COLO668 (cell line): ENCODE data around the gene OCA2.
"Not testable (repeated sequence)": the region's sequence is repeated elsewhere in the genome, so short reads cannot be mapped to it uniquely, and the experiment has no call there.

Experiments
- DNase-seq: peaks from one replicate; lab custom pipeline; 2025; ENCODE audit not compliant: unreplicated experiment; lab: John Stamatoyannopoulos, UW

OCA2 gene

DNA sequence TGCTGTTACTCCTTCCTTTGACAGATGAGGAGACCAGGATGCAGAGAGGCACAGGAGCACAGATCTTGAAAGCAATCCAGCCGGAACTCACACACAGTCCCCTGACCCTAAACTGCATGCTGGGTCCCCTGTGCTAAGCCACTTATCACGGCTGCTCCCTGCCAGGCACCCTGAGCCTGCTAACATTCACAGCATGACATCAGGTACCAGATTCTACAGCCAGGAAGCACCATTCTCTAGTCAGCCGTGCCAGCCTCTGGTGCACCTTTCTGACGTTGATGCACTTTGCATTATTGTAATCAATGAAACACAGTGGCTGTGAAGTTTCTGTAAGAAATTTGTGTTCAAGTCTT, 247.3 kb downstream of the OCA2 start:
- no peak for DNase-seq

DNA sequence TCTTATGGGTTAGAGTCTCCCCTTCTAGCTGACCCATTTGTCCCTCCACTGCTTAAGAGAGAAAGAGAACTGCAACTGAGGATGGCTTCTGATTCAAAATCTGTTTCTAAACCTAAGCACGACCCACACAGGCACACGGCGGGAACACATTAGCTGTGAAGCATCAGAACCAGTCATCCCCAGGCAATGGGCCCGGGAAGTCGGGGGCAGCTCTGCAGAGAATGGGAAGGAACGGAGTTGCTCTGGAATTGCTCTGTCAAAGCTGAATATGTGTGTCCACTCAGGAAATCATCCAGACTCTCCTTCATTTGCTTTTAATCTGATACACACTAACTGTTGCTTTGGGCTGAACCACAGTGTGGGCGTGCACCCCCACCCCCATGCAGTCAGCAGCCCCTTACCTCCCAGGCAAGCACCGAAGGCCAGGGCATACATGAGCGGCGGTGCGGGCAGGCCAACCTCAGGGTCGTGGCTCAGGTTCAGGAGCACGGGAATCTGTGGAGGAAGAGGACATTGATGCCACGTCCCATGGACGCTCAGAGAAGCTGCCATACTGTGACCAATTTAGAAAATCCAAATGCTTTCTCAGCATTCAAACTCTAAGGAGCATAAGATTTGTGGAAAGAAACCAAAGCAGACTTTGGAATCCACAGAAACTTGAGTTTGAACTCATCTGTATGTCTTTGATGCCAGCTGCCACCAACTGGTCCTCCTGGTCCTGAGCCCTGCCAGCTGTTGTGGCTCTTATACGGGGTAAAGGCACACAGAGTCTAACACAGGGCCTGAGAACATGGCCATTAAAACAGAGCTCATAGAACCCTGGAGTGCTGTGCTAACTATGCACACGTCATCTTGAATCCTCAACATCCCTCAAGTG, 247.9 kb downstream of the OCA2 start:
- no peak for DNase-seq

DNA sequence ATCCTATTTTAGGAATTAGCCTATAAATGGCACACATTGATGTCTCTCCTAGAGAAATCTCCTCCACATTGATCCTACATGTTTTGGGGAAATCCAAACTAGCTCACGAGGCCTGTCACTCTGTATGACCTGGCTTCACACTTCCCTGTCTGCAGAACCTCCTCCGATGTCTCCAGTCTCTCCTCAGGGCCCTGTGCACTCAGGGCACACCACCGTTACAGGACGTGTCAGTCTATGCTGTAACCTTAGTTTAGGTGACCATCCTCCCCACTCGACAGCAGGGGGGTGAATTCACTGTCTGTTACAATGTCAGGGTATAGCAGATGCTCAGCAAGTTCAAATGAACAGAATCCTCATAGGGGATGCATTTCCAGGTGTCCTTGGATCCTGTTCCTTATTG, 249.1 kb downstream of the OCA2 start:
- DNase-seq = no peak

- DNase-seq = not testable (repeated sequence)
These were observed 250.2 kb downstream of the OCA2 start for GRCh38 chr15:27848936-27849335.

- DNase-seq = no peak
These were observed 251.1 kb downstream of the OCA2 start for GRCh38 chr15:27847775-27848710.

- DNase-seq = no peak
These were observed 252.3 kb downstream of the OCA2 start for GRCh38 chr15:27846722-27847395.

DNA sequence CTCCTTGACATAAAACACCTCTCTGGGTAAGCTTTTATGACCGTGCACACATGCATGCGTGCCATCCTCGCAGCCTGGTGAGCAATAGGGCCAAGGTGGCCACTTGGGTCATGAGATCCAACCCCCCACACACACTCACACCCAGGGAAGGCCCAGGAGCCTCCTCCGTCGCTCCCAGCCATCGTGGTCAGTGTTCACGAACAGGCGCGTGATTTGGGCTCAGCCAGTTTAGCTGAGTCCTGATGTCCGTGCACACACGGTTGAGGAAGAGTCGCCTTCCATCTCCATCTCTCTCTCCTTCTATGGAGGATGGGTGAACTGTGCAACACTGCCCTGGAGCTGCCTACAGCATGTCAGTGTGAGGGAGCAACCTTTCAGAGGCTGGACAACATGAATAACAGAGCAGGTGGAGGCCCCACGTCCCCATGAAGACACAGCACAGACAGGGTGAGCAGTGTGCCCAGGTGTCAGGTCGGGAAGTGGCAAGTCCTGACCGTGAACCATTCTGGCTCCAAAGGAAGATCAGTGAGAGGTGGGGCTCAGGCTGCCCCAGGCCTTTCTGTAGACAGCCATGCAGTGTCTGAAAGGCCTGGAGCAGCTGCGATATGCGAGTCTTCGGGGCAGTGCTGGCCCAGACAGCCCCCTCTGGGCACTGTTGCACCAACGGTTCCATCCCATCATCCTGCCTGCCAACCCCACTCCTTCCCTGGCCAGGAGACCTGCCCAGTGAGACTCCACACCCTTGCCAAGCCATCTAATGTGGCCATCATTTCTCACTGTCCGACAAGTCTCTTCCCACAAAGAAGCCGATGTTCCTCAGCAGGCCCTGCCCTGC, 253.4 kb downstream of the OCA2 start:
- DNase-seq = no peak

GRCh38 chr15:27844018-27844666, 255.0 kb downstream of the OCA2 start:
- no peak for DNase-seq

GRCh38 chr15:27843146-27843545, 256.0 kb downstream of the OCA2 start:
- DNase-seq = no peak

DNA sequence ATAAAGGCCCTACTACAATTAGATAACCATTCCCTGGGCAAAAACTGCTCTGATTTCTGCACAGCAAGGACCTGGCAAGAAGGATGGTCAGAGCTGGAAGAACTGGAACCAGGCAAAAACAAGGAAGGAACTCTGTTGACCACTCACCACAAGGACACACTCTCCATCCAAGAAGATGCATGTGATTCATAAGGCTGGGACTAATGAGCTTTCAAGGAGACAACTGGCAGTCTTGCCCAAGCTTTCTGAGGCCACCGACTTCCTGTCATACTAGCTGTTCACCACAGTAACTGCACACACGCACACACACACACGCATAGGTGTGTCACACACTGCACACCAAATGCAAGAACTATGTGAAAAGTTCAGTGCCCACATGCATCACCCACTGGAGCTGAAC, 256.6 kb downstream of the OCA2 start:
- no peak for DNase-seq

- DNase-seq = no peak
These were observed 263.7 kb downstream of the OCA2 start for GRCh38 chr15:27835233-27835939.

- no peak for DNase-seq
These were observed 264.4 kb downstream of the OCA2 start for GRCh38 chr15:27834684-27835083.

GRCh38 chr15:27833974-27834373, 265.1 kb downstream of the OCA2 start:
- no peak for DNase-seq

GRCh38 chr15:27833178-27833577, 265.9 kb downstream of the OCA2 start:
- DNase-seq = no peak

DNA sequence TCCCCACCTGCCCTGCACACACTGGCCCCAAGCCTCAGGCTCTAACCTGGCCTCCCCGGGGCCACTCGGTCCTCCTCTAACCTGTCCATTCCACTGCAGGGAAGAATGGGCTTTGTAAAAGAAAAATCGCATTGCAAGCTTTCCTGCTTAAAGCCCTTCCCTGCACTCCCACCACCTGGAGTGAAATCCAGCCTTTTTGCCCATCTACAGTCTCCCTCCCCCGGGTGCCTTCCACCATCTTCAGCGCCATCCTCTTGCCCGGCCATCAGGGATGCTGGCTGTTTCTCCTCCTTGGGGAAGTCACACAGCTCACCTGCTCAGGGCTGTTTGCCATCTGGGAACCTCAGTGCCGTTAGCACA, 266.9 kb downstream of the OCA2 start:
- DNase-seq = no peak

DNA sequence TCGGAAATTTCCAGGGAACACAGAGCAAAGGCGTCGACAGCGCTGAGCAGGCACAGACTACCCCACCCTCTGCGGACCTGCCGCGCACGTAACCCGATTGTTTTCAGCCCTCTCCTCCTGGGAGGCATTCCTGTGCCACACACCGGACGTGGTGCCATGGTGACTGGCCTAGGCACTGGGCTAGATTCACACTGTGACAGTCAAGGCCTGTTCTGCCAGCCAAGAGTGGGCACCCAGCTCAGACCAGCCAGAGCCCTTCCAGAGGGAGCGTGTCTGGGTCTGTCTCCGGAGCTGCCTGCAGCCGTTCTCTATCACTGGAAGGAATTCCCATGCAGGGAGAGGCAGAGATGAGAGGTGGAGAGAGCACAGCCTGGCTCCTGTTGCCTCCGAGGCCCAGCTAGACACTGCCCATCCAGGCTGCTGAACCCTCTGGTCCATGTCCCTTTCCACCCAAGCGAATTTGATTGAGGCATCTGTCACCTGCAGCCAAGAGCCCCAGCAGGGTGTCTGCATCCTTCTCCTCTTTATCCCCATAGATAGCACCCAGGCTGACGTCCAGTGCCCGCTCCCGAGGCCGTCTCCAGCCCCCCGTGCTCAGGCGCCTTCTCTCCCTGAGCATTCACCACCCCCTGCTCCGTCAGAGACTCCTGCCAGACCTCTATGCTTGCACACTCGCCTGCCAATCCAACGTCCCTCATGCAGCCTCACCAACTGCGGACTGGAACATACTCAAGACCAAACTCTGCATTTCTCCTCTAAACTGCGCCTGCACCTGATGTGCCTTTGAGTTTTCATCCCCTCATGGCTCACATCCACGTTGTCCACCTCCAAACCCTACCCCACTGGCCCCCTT, 267.5 kb downstream of the OCA2 start:
- DNase-seq = no peak

GRCh38 chr15:27828746-27829145, 270.4 kb downstream of the OCA2 start:
- DNase-seq = no peak

- no peak for DNase-seq
These were observed 272.0 kb downstream of the OCA2 start for GRCh38 chr15:27826902-27827714.
